PC-9 (cell line): Measurements from ENCODE around the gene KLHDC7B. TPM values are rescaled to one million over a fixed set of nuclear protein-coding genes. Genes with fewer than 3 reads are reported as not detected.
"Not testable (repeated sequence)": the region's sequence is repeated elsewhere in the genome, so short reads cannot be mapped to it uniquely, and the experiment has no call there.

Source experiments
- BruUV-seq: library from RNA; stranded (reverse); fragments of 400-500 nt; replicated peaks from 2 replicates; lab custom pipeline; 2021; lab: Mats Ljungman, UMichigan
- CTCF ChIA-PET: fragments of 300-600 bp; sonication (Branson Sonifier 250); formaldehyde crosslinking; loops from one replicate; lab custom pipeline; 2022; ENCODE audit warnings: antibody characterized with exemption; lab: Charles Lee
- POLR2A ChIA-PET: fragments of 300-600 bp; sonication (Branson Sonifier 250); formaldehyde crosslinking; loops from one replicate; lab custom pipeline; 2022; ENCODE audit warnings: antibody characterized with exemption; ENCODE audit not compliant: unreplicated experiment; lab: Charles Lee
- DNase-seq, 2 experiments: peaks; one replicate each; pipeline versions ENCODE4 v3.0.0 to v3.0.0-alpha.2; 2015 to 2022; ENCODE audit warnings: mixed read lengths in 1 of 2
- H2AFZ ChIP-seq: fragments of 200-600 bp; sonication (generic); 2 replicates; pipeline ENCODE4 v1.8.1; 2017; ENCODE audit warnings: antibody characterized with exemption
- H3F3A ChIP-seq: fragments of 200-600 bp; sonication (generic); 2 replicates; pipeline ENCODE4 v1.8.1; 2017; ENCODE audit warnings: antibody characterized with exemption, mild to moderate bottlenecking, low read depth; ENCODE audit not compliant: insufficient read depth
- H3K27ac ChIP-seq: fragments of 200-600 bp; sonication (generic); 2 replicates; pipeline ENCODE4 v1.6.1; 2016; ENCODE audit warnings: mixed run types
- H3K27me3 ChIP-seq: fragments of 200-600 bp; sonication (generic); 2 replicates; pipeline ENCODE4 v1.6.1; 2016; ENCODE audit warnings: low read depth, mixed run types; ENCODE audit not compliant: insufficient read depth
- H3K36me3 ChIP-seq: fragments of 200-600 bp; sonication (generic); 2 replicates; pipeline ENCODE4 v1.6.1; 2016; ENCODE audit warnings: low read depth, mixed run types
- H3K4me1 ChIP-seq: fragments of 200-600 bp; sonication (generic); replicated peaks from 2 replicates; pipeline ENCODE4 v1.6.1; 2016; ENCODE audit warnings: mixed run types; ENCODE audit not compliant: insufficient read depth
- H3K4me2 ChIP-seq: fragments of 200-600 bp; sonication (generic); 2 replicates; pipeline ENCODE4 v1.6.1; 2017; ENCODE audit warnings: mixed run types
- H3K4me3 ChIP-seq: fragments of 200-600 bp; sonication (generic); 2 replicates; pipeline ENCODE4 v1.6.1; 2016; ENCODE audit warnings: mixed run types
- H3K79me2 ChIP-seq: fragments of 200-600 bp; sonication (generic); 2 replicates; pipeline ENCODE4 v1.6.1; 2017; ENCODE audit warnings: low read depth, mixed run types
- H3K9me2 ChIP-seq: fragments of 200-600 bp; sonication (generic); 2 replicates; pipeline ENCODE4 v1.8.1; 2017; ENCODE audit warnings: mild to moderate bottlenecking; ENCODE audit not compliant: insufficient read depth
- H3K9me3 ChIP-seq: fragments of 200-600 bp; sonication (generic); 2 replicates; pipeline ENCODE4 v1.8.1; 2016; ENCODE audit warnings: low read depth; ENCODE audit not compliant: insufficient read depth
- H4K20me1 ChIP-seq: fragments of 200-600 bp; sonication (generic); 2 replicates; pipeline ENCODE4 v1.8.1; 2017; ENCODE audit not compliant: insufficient read depth
- EZH2 ChIP-seq: fragments of 200-600 bp; sonication (generic); IDR thresholded peaks from 2 replicates; pipeline ENCODE4 v1.8.0; 2017; ENCODE audit warnings: antibody characterized with exemption, low read depth
- intact Hi-C: fragments of 100-400 bp; cut with micrococcal nuclease; formaldehyde crosslinking; loops from one replicate; pipeline ENCODE4 v1.10.0; 2022; ENCODE audit not compliant: unreplicated experiment
- total RNA-seq: library from RNA; stranded (reverse); gene quantifications from 2 replicates; pipeline ENCODE4 v1.2.3, GENCODE V29; 2021
- TF ChIP-seq, protein P1 (sequence below): fragments of 200-600 bp; sonication (generic); conservative IDR thresholded peaks from 2 replicates; pipeline ENCODE4 v1.6.1; 2017; ENCODE audit warnings: mixed run types, antibody characterized with exemption, mild to moderate bottlenecking, moderate library complexity

KLHDC7B gene
- total RNA-seq, 1 experiment from 2014 or later: 0.72 TPM

- BruUV-seq: no TSS peak
- CTCF ChIA-PET: no interaction called here
These were observed 26.5 kb upstream of the KLHDC7B start for GRCh38 chr22:50519151-50519550.

GRCh38 chr22:50520184-50520583 lies 25.5 kb upstream of the KLHDC7B start:
- POLR2A ChIA-PET, H3K27ac ChIP-seq, H3K9me3 ChIP-seq, BruUV-seq, H3K9me2 ChIP-seq, H3K4me3 ChIP-seq, H3K27me3 ChIP-seq, H3K4me2 ChIP-seq, CTCF ChIA-PET, intact Hi-C loops, H2AFZ ChIP-seq, DNase-seq: not testable (repeated sequence)
- Histone ChIP-seq H3K4me1 (peaks cover 12% of the 10 kb centered on the region), H3F3A (peaks cover 19% of the 10 kb centered on the region), H3K36me3 (peaks cover 26% of the 10 kb centered on the region), H3K79me2 (peaks cover 32% of the 10 kb centered on the region), H4K20me1 (peaks cover 32% of the 10 kb centered on the region)

More at GRCh38 chr22:50519151-50519550, 26.5 kb upstream of the KLHDC7B start:
- Histone ChIP-seq H3K27me3 (no peaks in the 10 kb centered on the region), H2AFZ (no peak overlapping the region), H3K79me2 (peaks cover 37% of the 10 kb centered on the region), H3K9me3 (no peaks in the 10 kb centered on the region), H3K4me3 (no peak overlapping the region), H4K20me1 (peaks cover 34% of the 10 kb centered on the region), H3K4me2 (no peak overlapping the region), H3K27ac (no peak overlapping the region), H3K9me2 (no peaks in the 10 kb centered on the region), H3F3A (peaks cover 14% of the 10 kb centered on the region; the same call in 1 of the 2 replicates), H3K36me3 (peaks cover 26% of the 10 kb centered on the region), H3K4me1 (peaks cover 9% of the 10 kb centered on the region)
- POLR2A ChIA-PET: no interaction called here
- DNase-seq: no peak
- no peak for TF ChIP-seq EZH2
- TF ChIP-seq, protein P1, sequence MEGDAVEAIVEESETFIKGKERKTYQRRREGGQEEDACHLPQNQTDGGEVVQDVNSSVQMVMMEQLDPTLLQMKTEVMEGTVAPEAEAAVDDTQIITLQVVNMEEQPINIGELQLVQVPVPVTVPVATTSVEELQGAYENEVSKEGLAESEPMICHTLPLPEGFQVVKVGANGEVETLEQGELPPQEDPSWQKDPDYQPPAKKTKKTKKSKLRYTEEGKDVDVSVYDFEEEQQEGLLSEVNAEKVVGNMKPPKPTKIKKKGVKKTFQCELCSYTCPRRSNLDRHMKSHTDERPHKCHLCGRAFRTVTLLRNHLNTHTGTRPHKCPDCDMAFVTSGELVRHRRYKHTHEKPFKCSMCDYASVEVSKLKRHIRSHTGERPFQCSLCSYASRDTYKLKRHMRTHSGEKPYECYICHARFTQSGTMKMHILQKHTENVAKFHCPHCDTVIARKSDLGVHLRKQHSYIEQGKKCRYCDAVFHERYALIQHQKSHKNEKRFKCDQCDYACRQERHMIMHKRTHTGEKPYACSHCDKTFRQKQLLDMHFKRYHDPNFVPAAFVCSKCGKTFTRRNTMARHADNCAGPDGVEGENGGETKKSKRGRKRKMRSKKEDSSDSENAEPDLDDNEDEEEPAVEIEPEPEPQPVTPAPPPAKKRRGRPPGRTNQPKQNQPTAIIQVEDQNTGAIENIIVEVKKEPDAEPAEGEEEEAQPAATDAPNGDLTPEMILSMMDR: no peak
- intact Hi-C loops: no loop called here

DNA sequence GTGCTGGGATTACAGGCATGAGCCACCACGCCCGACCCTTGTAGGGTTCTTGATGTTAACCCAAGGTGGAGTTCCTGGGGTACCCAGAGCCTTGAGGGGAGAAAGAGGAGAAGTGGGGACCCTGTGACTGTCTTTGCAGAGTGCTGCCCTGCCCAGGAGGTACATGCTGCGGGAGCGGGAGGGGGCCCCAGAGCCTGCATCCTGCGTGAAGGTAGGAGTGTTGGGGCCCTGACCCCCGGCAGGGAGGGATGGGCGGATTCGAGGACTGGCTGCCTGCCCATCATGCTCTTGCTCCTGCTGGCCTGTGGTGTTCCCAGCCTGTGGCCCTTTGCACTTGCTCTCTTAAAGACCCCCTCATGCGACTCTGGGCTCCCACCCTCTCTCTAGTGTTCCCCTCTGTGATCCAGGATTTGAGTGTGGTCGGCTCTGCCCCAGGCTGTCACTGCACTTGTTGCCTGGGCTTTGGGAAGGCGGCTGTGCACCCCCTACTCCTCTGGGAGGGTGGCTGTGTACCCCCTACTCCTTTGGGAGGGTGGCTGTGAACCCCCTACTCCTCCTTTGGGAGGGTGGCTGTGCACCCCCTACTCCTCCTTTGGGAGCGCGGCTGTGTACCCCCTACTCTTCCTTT lies 24.8 kb upstream of the KLHDC7B start:
- Histone ChIP-seq H3K27me3 (no peaks in the 10 kb centered on the region), H3K9me2 (no peaks in the 10 kb centered on the region), H3K36me3 (peaks cover 26% of the 10 kb centered on the region), H3K27ac (no peak overlapping the region), H2AFZ (no peak overlapping the region), H3K4me2 (no peak overlapping the region), H3F3A (peaks cover 23% of the 10 kb centered on the region), H3K4me3 (no peak overlapping the region), H3K79me2 (peaks cover 29% of the 10 kb centered on the region), H3K9me3 (no peaks in the 10 kb centered on the region), H4K20me1 (peaks cover 28% of the 10 kb centered on the region), H3K4me1 (peaks cover 12% of the 10 kb centered on the region)
- CTCF ChIA-PET: interaction anchor here (0.5 kb wide), 1 partner anchor 22 kb away, joined by 14 read pairs; no protein-coding TSS in a partner anchor
- TF ChIP-seq, protein P1: no peak
- TF ChIP-seq EZH2: no peak
- DNase-seq: no peak
- POLR2A ChIA-PET: no interaction called here
- intact Hi-C loops: no loop called here
- BruUV-seq: no TSS peak
